ENCODE results near the gene C4B.
"Not testable (repeated sequence)": the region's sequence is repeated elsewhere in the genome, so short reads cannot be mapped to it uniquely, and the experiment has no call there.

The C4B gene

GRCh38 chr6:31989363-31989762 lies 25.2 kb upstream of the C4B start:
- H3K36me3 ChIP-seq (replicated peaks in 1 of 2; ENCODE audit: control insufficient read depth in 2 of 2, insufficient read depth in 2 of 2, low read length in 2 of 2); H2AFZ ChIP-seq (ENCODE audit: low read length); H3K9me3 ChIP-seq (replicated peaks in 1 of 2; ENCODE audit: control insufficient read depth in 2 of 2, insufficient read depth in 1 of 2, low read depth in 1 of 2, low read length in 2 of 2); H2AK5ac ChIP-seq (ENCODE audit: low read depth, low read length); H4K8ac ChIP-seq (ENCODE audit: low read depth, low read length); H2BK120ac ChIP-seq (ENCODE audit: low read depth, low read length); H3K23ac ChIP-seq (ENCODE audit: low read depth, low read length, poor library complexity); H3K27me3 ChIP-seq (ENCODE audit: control insufficient read depth in 3 of 3, insufficient read depth in 3 of 3, low read depth in 1 of 3, low read length in 3 of 3); H3K27ac ChIP-seq (replicated peaks; ENCODE audit: low read length); H2BK15ac ChIP-seq (ENCODE audit: low read length); H3K4ac ChIP-seq (ENCODE audit: low read length); H3K18ac ChIP-seq (ENCODE audit: low read length); H3K79me1 ChIP-seq (ENCODE audit: low read depth, low read length); H3K9ac ChIP-seq (ENCODE audit: low read depth, low read length, poor library complexity); H3K4me2 ChIP-seq (ENCODE audit: insufficient read depth, low read length, poor library complexity, severe bottlenecking); H2BK5ac ChIP-seq (ENCODE audit: low read length); H3K4me1 ChIP-seq (ENCODE audit: control insufficient read depth in 2 of 2, insufficient read depth in 1 of 2, low read depth in 1 of 2, low read length in 2 of 2); H3K14ac ChIP-seq (ENCODE audit: low read length); H4K91ac ChIP-seq (ENCODE audit: low read depth, low read length, poor library complexity); H3K4me3 ChIP-seq (ENCODE audit: low read length in 2 of 2); DNase-seq (ENCODE audit: low spot score); H2BK12ac ChIP-seq (ENCODE audit: low read length): not testable (repeated sequence)
- no CpG with 5 or more reads among the region's 10 CpGs for WGBS, 2 donors (ENCODE audit: extremely low coverage in 2 of 2, insufficient read length in 2 of 2, insufficient replicate concordance in 1 of 2)

- H2AFZ ChIP-seq (ENCODE audit: low read length); H3K18ac ChIP-seq (ENCODE audit: low read length); H2BK5ac ChIP-seq (ENCODE audit: low read length); H3K27ac ChIP-seq (replicated peaks; ENCODE audit: low read length); H3K4me1 ChIP-seq (ENCODE audit: control insufficient read depth in 2 of 2, insufficient read depth in 1 of 2, low read depth in 1 of 2, low read length in 2 of 2); H2AK5ac ChIP-seq (ENCODE audit: low read depth, low read length); H2BK12ac ChIP-seq (ENCODE audit: low read length); H2BK15ac ChIP-seq (ENCODE audit: low read length); H4K91ac ChIP-seq (ENCODE audit: low read depth, low read length, poor library complexity); H3K27me3 ChIP-seq (ENCODE audit: control insufficient read depth in 3 of 3, insufficient read depth in 3 of 3, low read depth in 1 of 3, low read length in 3 of 3); H3K4ac ChIP-seq (ENCODE audit: low read length); H3K79me1 ChIP-seq (ENCODE audit: low read depth, low read length); H4K8ac ChIP-seq (ENCODE audit: low read depth, low read length); H3K36me3 ChIP-seq (replicated peaks in 1 of 2; ENCODE audit: control insufficient read depth in 2 of 2, insufficient read depth in 2 of 2, low read length in 2 of 2); H3K23ac ChIP-seq (ENCODE audit: low read depth, low read length, poor library complexity); H3K4me3 ChIP-seq (ENCODE audit: low read length in 2 of 2); H3K4me2 ChIP-seq (ENCODE audit: insufficient read depth, low read length, poor library complexity, severe bottlenecking); H3K9ac ChIP-seq (ENCODE audit: low read depth, low read length, poor library complexity); H3K14ac ChIP-seq (ENCODE audit: low read length); H2BK120ac ChIP-seq (ENCODE audit: low read depth, low read length); DNase-seq (ENCODE audit: low spot score); H3K9me3 ChIP-seq (replicated peaks in 1 of 2; ENCODE audit: control insufficient read depth in 2 of 2, insufficient read depth in 1 of 2, low read depth in 1 of 2, low read length in 2 of 2): not testable (repeated sequence)
- no CpG with 5 or more reads among the region's 14 CpGs for WGBS, 2 donors (ENCODE audit: extremely low coverage in 2 of 2, insufficient read length in 2 of 2, insufficient replicate concordance in 1 of 2)
These were observed 20.2 kb upstream of the C4B start for GRCh38 chr6:31994421-31994820.

- H3K9ac ChIP-seq (ENCODE audit: low read depth, low read length, poor library complexity); H2BK120ac ChIP-seq (ENCODE audit: low read depth, low read length); H3K4me2 ChIP-seq (ENCODE audit: insufficient read depth, low read length, poor library complexity, severe bottlenecking); H3K4me3 ChIP-seq (ENCODE audit: low read length in 2 of 2); H4K8ac ChIP-seq (ENCODE audit: low read depth, low read length); H2BK12ac ChIP-seq (ENCODE audit: low read length); H2AFZ ChIP-seq (ENCODE audit: low read length); H2BK15ac ChIP-seq (ENCODE audit: low read length); H3K36me3 ChIP-seq (replicated peaks in 1 of 2; ENCODE audit: control insufficient read depth in 2 of 2, insufficient read depth in 2 of 2, low read length in 2 of 2); H3K27me3 ChIP-seq (ENCODE audit: control insufficient read depth in 3 of 3, insufficient read depth in 3 of 3, low read depth in 1 of 3, low read length in 3 of 3); H3K14ac ChIP-seq (ENCODE audit: low read length); H3K4me1 ChIP-seq (ENCODE audit: control insufficient read depth in 2 of 2, insufficient read depth in 1 of 2, low read depth in 1 of 2, low read length in 2 of 2); H2AK5ac ChIP-seq (ENCODE audit: low read depth, low read length); H3K18ac ChIP-seq (ENCODE audit: low read length); H2BK5ac ChIP-seq (ENCODE audit: low read length); H3K4ac ChIP-seq (ENCODE audit: low read length); H4K91ac ChIP-seq (ENCODE audit: low read depth, low read length, poor library complexity); H3K79me1 ChIP-seq (ENCODE audit: low read depth, low read length); H3K9me3 ChIP-seq (replicated peaks in 1 of 2; ENCODE audit: control insufficient read depth in 2 of 2, insufficient read depth in 1 of 2, low read depth in 1 of 2, low read length in 2 of 2); DNase-seq (ENCODE audit: low spot score); H3K27ac ChIP-seq (replicated peaks; ENCODE audit: low read length); H3K23ac ChIP-seq (ENCODE audit: low read depth, low read length, poor library complexity): not testable (repeated sequence)
- WGBS, 2 donors (ENCODE audit: extremely low coverage in 2 of 2, insufficient read length in 2 of 2, insufficient replicate concordance in 1 of 2), result no CpG with 5 or more reads among the region's 6 CpGs
These were observed 18.2 kb upstream of the C4B start for GRCh38 chr6:31996385-31996784.

- not testable (repeated sequence) for H3K36me3 ChIP-seq (replicated peaks in 1 of 2; ENCODE audit: control insufficient read depth in 2 of 2, insufficient read depth in 2 of 2, low read length in 2 of 2); H3K27me3 ChIP-seq (ENCODE audit: control insufficient read depth in 3 of 3, insufficient read depth in 3 of 3, low read depth in 1 of 3, low read length in 3 of 3)
- WGBS, 2 donors (ENCODE audit: extremely low coverage in 2 of 2, insufficient read length in 2 of 2, insufficient replicate concordance in 1 of 2), result no CpG with 5 or more reads among the region's 15 CpGs
These were observed 11.9 kb upstream of the C4B start for GRCh38 chr6:32002546-32003268.

More at GRCh38 chr6:32002546-32003268, 11.9 kb upstream of the C4B start:
- not testable (repeated sequence) for H2AFZ ChIP-seq (ENCODE audit: low read length); H3K4ac ChIP-seq (ENCODE audit: low read length); H3K9me3 ChIP-seq (replicated peaks in 1 of 2; ENCODE audit: control insufficient read depth in 2 of 2, insufficient read depth in 1 of 2, low read depth in 1 of 2, low read length in 2 of 2); H4K91ac ChIP-seq (ENCODE audit: low read depth, low read length, poor library complexity); H3K79me1 ChIP-seq (ENCODE audit: low read depth, low read length); H4K8ac ChIP-seq (ENCODE audit: low read depth, low read length); H3K4me1 ChIP-seq (ENCODE audit: control insufficient read depth in 2 of 2, insufficient read depth in 1 of 2, low read depth in 1 of 2, low read length in 2 of 2); H2BK12ac ChIP-seq (ENCODE audit: low read length); H3K4me2 ChIP-seq (ENCODE audit: insufficient read depth, low read length, poor library complexity, severe bottlenecking); H3K18ac ChIP-seq (ENCODE audit: low read length); H2AK5ac ChIP-seq (ENCODE audit: low read depth, low read length); H2BK5ac ChIP-seq (ENCODE audit: low read length); H3K4me3 ChIP-seq (ENCODE audit: low read length in 2 of 2); DNase-seq (ENCODE audit: low spot score); H3K9ac ChIP-seq (ENCODE audit: low read depth, low read length, poor library complexity); H3K23ac ChIP-seq (ENCODE audit: low read depth, low read length, poor library complexity); H3K14ac ChIP-seq (ENCODE audit: low read length); H2BK15ac ChIP-seq (ENCODE audit: low read length); H2BK120ac ChIP-seq (ENCODE audit: low read depth, low read length); H3K27ac ChIP-seq (replicated peaks; ENCODE audit: low read length)
